Activated gamma-delta T cell treated with anti-CD3 and anti-CD28 coated beads, Interleukin-2, amount 50 U/mL, for 16 hours (primary cell): ENCODE results near the gene NLRP11.

Experiments
- DNase-seq: peaks from one replicate; pipeline ENCODE4 v3.0.0-alpha.2; 2020; ENCODE audit warnings: low read depth

NLRP11 gene

GRCh38 chr19:55831846-55832245 lies at the start of gene NLRP11:
NLRP11 (minus strand) TSS chr19:55831999; CDS start chr19:55818174, 13,825 bp downstream.
- no peak for DNase-seq

DNA sequence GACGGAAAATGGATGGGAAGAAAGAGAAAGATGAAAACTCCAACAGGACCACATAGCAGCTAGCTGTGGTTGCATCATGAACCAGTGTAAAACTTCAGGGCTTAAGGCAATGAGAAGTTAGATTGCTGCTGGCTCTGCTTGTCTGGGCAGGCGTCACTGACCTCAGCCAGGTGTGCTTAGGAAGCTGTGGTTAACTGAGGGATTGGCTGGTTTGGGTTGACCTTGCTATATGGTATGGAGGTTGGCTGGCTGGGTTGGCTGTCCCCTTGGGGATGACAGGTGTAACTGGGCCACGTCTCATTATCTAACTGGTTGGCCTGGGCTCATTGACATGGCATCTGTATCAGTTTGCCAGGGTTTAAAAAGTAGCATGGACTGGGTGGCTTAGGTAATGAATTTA lies 45.4 kb upstream of the NLRP11 start:
- DNase-seq = no peak

GRCh38 chr19:55870736-55871135 lies 38.9 kb upstream of the NLRP11 start:
- DNase-seq = no peak

GRCh38 chr19:55867101-55867500 lies 35.3 kb upstream of the NLRP11 start:
- no peak for DNase-seq

- no peak for DNase-seq
Measured at GRCh38 chr19:55866521-55866920, 34.7 kb upstream of the NLRP11 start.

GRCh38 chr19:55858969-55859368 lies 27.2 kb upstream of the NLRP11 start:
- DNase-seq = no peak

DNA sequence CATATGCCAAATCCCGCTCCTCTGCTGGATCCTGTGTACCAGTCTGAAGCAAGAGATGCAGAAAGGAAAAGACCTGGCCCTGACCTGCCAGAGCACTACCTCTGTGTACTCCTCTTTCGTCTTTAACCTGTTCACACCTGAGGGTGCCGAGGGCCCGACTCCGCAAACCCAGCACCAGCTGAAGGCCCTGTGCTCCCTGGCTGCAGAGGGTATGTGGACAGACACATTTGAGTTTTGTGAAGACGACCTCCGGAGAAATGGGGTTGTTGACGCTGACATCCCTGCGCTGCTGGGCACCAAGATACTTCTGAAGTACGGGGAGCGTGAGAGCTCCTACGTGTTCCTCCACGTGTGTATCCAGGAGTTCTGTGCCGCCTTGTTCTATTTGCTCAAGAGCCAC lies 26.6 kb upstream of the NLRP11 start:
- no peak for DNase-seq

DNA sequence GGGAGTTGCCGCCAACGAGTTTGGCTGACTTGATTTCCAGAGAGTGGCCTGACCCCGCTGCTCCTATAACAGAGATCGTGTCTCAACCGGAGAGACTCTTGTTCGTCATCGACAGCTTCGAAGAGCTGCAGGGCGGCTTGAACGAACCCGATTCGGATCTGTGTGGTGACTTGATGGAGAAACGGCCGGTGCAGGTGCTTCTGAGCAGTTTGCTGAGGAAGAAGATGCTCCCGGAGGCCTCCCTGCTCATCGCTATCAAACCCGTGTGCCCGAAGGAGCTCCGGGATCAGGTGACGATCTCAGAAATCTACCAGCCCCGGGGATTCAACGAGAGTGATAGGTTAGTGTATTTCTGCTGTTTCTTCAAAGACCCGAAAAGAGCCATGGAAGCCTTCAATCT lies 26.2 kb upstream of the NLRP11 start:
- DNase-seq = no peak

- DNase-seq = no peak
Measured at GRCh38 chr19:55857149-55857548, 25.4 kb upstream of the NLRP11 start.

DNA sequence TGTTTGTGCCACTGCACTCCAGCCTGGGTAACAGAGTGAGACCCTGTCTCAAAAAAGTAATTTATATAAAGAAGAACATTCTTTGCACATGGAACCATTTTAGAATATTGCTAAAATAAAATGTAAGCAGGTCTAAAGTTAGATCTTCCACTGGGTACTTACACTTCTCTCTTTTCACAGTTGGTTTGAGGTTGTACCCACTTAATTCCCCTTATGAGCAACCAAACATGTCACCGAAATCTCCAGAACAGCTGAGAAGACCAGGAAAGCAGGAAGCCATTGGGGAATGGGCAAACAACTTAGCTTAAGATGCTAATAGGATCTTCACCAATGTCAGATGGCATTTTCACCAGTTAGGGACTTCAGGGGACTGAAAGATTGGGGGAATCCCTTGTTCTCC lies 23.4 kb upstream of the NLRP11 start:
- DNase-seq = no peak

DNA sequence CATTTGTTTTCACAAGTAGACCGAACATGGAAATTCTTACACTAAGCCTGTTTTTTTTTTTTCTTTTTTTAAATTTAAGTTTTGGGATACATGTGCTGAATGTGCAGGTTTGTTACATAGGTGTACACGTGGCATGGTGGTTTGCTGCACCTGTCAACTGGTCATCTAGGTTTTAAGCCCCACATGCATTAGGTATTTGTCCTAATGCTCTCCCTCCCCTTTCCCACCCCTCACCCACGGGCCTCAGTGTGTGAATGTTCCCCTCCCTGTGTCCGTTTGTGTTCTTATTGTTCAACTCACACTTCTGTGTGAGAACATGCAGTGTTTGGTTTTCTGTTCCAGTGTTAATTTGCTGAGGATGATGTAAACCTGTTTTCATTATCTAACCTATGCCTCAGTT lies 7.1 kb upstream of the NLRP11 start:
- DNase-seq = no peak

GRCh38 chr19:55838251-55838650 lies 6.5 kb upstream of the NLRP11 start:
- DNase-seq = no peak

DNA sequence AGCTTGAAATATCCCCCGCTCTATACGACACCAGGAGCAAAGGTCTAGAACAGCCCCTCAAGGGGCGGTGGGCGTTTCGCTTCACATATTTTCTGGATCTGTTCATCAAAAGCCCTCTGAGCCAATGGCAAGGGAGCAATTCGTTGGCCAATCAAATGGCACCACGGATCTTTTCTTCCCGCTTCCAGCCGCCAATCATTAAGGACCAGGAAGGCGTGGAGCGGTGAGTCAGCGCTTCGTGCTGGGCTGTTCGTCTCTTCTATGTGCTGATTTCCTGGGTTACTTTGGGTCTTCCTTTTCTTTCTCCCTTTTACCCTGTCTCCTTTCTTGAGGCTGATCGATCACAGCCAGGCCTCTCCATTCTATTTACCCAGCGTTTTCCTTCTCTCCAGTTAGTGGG lies 4.5 kb upstream of the NLRP11 start, which contains the start of gene NLRP4:
NLRP4 (plus strand) TSS at position 201 of the 400 bp plus-strand sequence. CDS start 15,541 bp downstream, outside the sequence.
- no peak for DNase-seq

DNA sequence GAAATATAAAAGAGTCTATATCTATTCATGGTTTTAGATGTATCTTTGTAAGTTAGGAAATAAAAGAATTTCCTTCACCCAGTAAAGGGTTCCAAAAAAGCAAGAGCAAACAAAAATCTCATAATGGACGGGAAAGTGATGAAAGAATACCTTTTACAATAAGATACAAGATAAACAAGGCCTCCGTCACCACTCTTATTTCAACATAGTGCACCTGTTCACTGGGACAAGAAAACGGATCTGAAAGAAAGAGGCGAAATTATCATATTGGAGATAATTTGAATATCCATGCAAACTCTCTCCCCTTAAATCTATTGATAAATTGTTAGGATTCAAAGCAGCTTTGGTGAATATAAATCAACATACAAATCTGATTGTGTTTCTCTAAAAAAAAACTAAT lies 877 bp upstream of the NLRP11 start:
- DNase-seq = no peak

GRCh38 chr19:55830656-55831055 lies 1.1 kb downstream of the NLRP11 start:
- no peak for DNase-seq

DNA sequence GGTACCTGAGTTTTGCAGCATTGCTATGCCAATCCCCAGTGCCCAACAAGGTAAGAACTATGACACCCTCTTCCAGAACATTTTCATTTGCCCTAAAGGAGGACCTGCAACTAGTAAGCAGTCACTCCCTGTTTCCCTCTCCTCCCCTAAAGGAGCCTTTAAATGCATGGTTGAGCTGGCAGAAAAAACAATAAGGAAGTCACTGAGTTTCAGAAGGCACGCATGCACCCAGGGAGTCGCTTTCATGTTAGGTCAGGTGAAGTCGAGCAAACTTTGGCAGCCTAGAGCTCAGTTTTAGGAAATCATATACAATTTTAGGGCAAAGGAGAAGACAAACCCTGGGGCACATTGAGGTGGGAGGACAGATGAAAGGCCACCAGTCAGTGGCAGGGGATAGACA lies 11.8 kb downstream of the NLRP11 start:
- DNase-seq = no peak

GRCh38 chr19:55813906-55814305 lies 17.9 kb downstream of the NLRP11 start:
- no peak for DNase-seq

DNA sequence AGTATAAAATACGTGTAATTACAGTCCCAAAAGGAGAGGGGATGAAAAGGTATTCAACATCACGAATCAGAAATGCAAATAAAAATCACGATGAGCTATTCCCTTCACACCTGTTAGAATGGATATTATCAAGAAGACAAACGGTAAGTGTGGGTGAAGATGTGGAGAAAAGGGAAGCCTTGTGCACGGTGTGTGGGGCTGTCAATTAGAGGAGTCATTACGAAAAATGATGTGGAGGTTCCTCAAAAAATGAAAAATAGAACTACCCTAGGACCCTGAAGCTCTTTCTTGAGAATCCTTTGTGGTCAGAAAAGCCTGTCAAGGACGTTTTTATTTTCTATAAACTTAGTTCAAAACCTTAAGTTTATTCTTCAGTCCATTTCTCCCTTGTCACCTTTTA lies 19.4 kb downstream of the NLRP11 start:
- no peak for DNase-seq

GRCh38 chr19:55811340-55811739 lies 20.5 kb downstream of the NLRP11 start:
- no peak for DNase-seq

DNA sequence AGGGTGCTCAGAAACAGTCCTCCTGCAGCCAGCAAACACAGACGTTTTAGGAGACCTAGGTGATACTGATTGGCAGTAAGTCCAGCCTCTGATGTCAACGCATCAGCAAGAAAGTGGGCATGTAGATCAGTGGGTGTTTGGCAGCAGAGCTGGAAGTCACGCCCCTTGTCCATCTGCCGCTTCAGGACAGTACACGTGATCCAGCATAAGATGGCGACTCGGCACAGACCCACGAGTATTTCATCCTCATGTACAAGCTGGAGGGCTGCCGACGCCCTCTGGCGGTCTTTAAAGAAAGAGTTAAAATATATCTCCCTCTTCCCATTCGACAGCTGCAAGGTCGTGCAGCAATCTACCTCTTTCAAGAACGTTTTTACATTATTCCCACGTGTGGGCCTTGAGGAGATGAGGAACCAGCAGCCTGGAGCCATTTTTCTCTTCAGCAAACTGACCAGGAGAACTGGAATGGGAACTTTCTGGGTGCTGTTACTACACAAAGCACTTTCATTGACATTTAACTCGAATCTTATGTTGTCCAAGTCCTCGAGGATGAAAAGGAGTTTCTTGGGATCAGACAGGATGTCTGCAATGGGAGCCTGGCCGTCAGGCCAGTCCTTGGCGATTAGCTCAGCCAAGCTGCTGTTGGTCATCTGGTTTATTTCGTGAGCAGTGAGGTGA lies 22.3 kb downstream of the NLRP11 start:
- DNase-seq = no peak

DNA sequence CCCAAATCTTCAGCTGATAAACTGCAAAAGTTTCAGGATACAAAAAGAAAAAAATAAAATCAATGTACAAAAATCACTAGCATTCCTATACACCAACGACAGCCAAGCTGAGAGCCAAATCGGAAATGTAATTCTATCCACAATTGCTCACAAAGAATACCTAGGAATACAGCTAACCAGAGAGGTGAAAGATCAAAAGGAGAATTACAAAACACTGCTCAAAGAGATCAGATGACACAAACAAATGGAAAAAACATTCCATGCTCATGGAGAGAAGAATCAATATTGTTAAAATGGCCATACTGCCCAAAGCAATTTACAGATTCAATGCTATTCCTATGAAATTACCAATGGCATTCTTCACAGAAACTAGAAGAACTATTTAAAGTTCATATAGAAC lies 29.5 kb downstream of the NLRP11 start:
- DNase-seq = no peak

DNA sequence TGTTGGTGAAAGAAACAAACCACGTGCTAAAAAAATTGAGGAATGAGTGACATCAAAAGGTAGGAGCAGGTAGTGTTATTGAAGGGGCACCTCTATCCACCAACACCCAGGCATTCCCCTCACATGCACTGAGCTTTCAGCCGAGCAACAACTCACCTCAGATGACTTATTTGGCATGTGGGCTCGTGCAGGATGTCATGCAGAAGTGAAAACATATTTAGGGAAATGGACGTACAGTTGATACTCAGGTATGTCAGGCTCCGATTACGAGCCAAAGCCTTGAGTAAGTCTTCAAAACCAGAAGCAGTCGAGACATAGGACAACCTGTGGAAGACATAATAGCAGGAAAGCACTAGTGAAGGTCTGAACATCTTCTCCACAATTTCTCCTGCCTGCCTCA lies 30.4 kb downstream of the NLRP11 start:
- DNase-seq = no peak

DNA sequence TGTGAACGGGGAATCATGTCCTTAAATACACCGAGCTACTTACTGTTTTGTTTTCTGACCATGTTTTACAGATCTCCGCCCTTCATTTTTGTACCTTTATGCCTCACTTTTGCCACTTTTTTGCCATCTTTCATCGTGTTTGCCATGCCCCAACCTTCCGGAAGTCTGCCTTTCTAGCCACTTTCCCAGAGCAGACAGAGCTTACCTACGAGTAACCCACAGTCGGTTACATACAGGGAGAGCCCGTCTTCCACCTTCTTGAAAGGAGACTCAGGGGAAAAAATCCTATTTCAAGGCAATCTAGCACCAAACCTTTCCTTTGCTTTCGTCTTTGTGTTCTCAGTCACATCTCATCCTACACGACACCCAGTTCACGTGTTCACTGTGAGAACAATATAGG lies 36.8 kb downstream of the NLRP11 start:
- no peak for DNase-seq

DNA sequence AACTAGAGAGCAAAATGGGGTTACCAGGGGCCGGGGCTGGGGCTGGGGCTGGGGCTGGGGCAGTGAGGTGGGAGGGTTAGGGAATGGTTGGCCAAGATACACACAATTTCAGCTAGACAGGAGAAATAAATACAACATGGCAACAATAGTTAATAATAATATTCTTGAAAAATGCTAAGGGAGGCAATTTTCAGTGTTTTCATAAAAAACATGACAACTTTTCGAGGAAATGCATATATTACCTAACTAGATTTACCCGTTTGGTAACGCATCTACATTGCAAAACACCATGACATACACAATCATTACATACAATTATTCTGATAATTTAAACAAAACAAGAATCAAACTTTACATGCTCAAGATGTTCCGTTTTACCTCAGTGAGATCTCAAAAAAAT lies 50.7 kb downstream of the NLRP11 start:
- no peak for DNase-seq

- DNase-seq = no peak
Measured at GRCh38 chr19:55778331-55778730, 53.5 kb downstream of the NLRP11 start.
